PC-3 (cell line): Measurements from ENCODE around the gene ZNF182. TPM values are rescaled to one million over a fixed set of nuclear protein-coding genes. Genes with fewer than 3 reads are reported as not detected.
"Not testable (repeated sequence)": the region's sequence is repeated elsewhere in the genome, so short reads cannot be mapped to it uniquely, and the experiment has no call there.

Source experiments
- ATAC-seq: fragments of 200-7000 bp; cut with Tn5 transposase; 2 replicates; pipeline ENCODE4 v1.9.1; 2020; ENCODE audit warnings: mild to moderate bottlenecking, moderate library complexity
- BruUV-seq: library from RNA; stranded (reverse); fragments of 400-500 nt; replicated peaks from 2 replicates; lab custom pipeline; 2021; lab: Mats Ljungman, UMichigan
- CTCF ChIA-PET: fragments of 300-600 bp; sonication (Branson Sonifier 250); formaldehyde crosslinking; loops from one replicate; lab custom pipeline; 2022; ENCODE audit warnings: antibody characterized with exemption; lab: Charles Lee
- POLR2A ChIA-PET: fragments of 300-600 bp; sonication (Branson Sonifier 250); formaldehyde crosslinking; loops from one replicate; lab custom pipeline; 2022; ENCODE audit warnings: antibody characterized with exemption; ENCODE audit not compliant: unreplicated experiment; lab: Charles Lee
- DNase-seq: peaks from one replicate; pipeline ENCODE4 v3.0.0-alpha.2; 2015
- H2AFZ ChIP-seq: fragments of 300-600 bp; sonication (generic); 2 replicates; pipeline ENCODE4 v1.6.0; 2016; ENCODE audit warnings: antibody characterized with exemption, low read length
- H3F3A ChIP-seq: fragments of 300-600 bp; sonication (generic); one replicate; pipeline ENCODE4 v1.6.0; 2017; ENCODE audit warnings: antibody characterized with exemption, low read length, control low read depth, mild to moderate bottlenecking; ENCODE audit not compliant: unreplicated experiment
- H3K27ac ChIP-seq: fragments of 300-600 bp; sonication (generic); 2 replicates; pipeline ENCODE4 v1.5.1; 2016; ENCODE audit warnings: mild to moderate bottlenecking, low read length
- H3K27me3 ChIP-seq: fragments of 300-600 bp; sonication (generic); 2 replicates; pipeline ENCODE4 v1.6.1; 2016; ENCODE audit warnings: low read length, mixed read lengths
- H3K36me3 ChIP-seq: fragments of 300-600 bp; sonication (generic); 2 replicates; pipeline ENCODE4 v1.6.1; 2016; ENCODE audit warnings: low read depth, mixed run types, low read length, mixed read lengths
- H3K4me1 ChIP-seq: fragments of 300-600 bp; sonication (generic); 2 replicates; pipeline ENCODE4 v1.5.1; 2016; ENCODE audit warnings: low read length; ENCODE audit not compliant: insufficient read depth
- H3K4me2 ChIP-seq: fragments of 300-600 bp; sonication (generic); 2 replicates; pipeline ENCODE4 v1.6.0; 2016; ENCODE audit warnings: low read length
- H3K4me3 ChIP-seq: fragments of 300-600 bp; sonication (generic); 2 replicates; pipeline ENCODE4 v1.5.1; 2016; ENCODE audit warnings: mild to moderate bottlenecking, low read length, mixed read lengths
- H3K79me2 ChIP-seq: fragments of 300-600 bp; sonication (generic); 2 replicates; pipeline ENCODE4 v1.6.1; 2017; ENCODE audit warnings: low read length, mixed read lengths
- H3K9ac ChIP-seq: fragments of 300-600 bp; sonication (generic); 2 replicates; pipeline ENCODE4 v1.6.0; 2016; ENCODE audit warnings: mild to moderate bottlenecking, low read length
- H3K9me2 ChIP-seq: fragments of 300-600 bp; sonication (generic); replicated peaks from 2 replicates; pipeline ENCODE4 v1.6.1; 2016; ENCODE audit warnings: mixed run types, low read length, mixed read lengths
- H3K9me3 ChIP-seq: fragments of 300-600 bp; sonication (generic); 2 replicates; pipeline ENCODE4 v1.6.1; 2016; ENCODE audit warnings: low read length, mixed read lengths
- H4K20me1 ChIP-seq: fragments of 300-600 bp; sonication (generic); 2 replicates; pipeline ENCODE4 v1.6.1; 2016; ENCODE audit warnings: low read length, mixed read lengths
- EZH2 ChIP-seq: fragments of 300-600 bp; sonication (generic); IDR thresholded peaks from one replicate; pipeline ENCODE4 v1.6.1; 2017; ENCODE audit warnings: antibody characterized with exemption, mild to moderate bottlenecking, low read length; ENCODE audit not compliant: unreplicated experiment
- EZH2phosphoT487 ChIP-seq: fragments of 300-600 bp; sonication (generic); IDR thresholded peaks from 2 replicates; pipeline ENCODE4 v1.6.1; 2018; ENCODE audit warnings: mild to moderate bottlenecking, antibody characterized with exemption, low read length, borderline replicate concordance
- intact Hi-C: fragments of 100-400 bp; cut with micrococcal nuclease; formaldehyde crosslinking; loops from 2 replicates; pipeline ENCODE4 v1.9.0; 2023
- total RNA-seq: library from RNA; depleted of rRNA; stranded (reverse); fragments of >200 nt; gene quantifications from 2 replicates; pipeline ENCODE4 v1.2.3, GENCODE V29; 2014
- TF ChIP-seq, protein P1 (sequence below): fragments of 300-600 bp; sonication (generic); conservative IDR thresholded peaks from 2 replicates; pipeline ENCODE4 v1.5.1; 2017; ENCODE audit warnings: antibody characterized with exemption, low read depth, mild to moderate bottlenecking, low read length

The ZNF182 gene
- total RNA-seq, 1 experiment from 2014 or later: 1.2 TPM

DNA sequence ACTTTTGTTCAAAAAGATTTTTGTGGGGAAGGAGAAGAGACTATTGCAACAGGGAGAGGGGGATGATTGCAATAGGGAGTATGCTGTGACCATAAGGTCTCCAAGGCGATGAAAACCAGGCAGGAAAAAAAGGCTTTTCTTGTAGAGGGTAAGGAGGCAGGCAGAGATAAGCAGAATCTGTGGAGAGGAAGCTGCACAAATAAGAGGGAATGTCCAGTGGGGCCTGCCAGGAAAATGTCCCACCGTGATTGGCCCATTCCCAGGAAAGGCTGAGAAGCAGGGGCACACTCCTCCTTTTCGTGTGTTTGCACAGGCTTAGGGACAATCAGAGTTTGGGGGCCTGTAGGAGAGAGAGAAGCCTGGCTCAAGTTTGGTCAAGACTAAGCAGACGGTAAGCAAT lies 32.1 kb upstream of the ZNF182 start:
- H3K4me3 ChIP-seq: no peak overlapping the region
- no peak overlapping the region for H3K4me2 ChIP-seq
- no peaks in the 10 kb centered on the region for H3K9me3 ChIP-seq
- ATAC-seq: no peak
- no peak for TF ChIP-seq EZH2phosphoT487
- TF ChIP-seq EZH2: no peak
- TF ChIP-seq, protein P1, sequence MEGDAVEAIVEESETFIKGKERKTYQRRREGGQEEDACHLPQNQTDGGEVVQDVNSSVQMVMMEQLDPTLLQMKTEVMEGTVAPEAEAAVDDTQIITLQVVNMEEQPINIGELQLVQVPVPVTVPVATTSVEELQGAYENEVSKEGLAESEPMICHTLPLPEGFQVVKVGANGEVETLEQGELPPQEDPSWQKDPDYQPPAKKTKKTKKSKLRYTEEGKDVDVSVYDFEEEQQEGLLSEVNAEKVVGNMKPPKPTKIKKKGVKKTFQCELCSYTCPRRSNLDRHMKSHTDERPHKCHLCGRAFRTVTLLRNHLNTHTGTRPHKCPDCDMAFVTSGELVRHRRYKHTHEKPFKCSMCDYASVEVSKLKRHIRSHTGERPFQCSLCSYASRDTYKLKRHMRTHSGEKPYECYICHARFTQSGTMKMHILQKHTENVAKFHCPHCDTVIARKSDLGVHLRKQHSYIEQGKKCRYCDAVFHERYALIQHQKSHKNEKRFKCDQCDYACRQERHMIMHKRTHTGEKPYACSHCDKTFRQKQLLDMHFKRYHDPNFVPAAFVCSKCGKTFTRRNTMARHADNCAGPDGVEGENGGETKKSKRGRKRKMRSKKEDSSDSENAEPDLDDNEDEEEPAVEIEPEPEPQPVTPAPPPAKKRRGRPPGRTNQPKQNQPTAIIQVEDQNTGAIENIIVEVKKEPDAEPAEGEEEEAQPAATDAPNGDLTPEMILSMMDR: no peak
- no peak overlapping the region for H2AFZ ChIP-seq
- no peaks in the 10 kb centered on the region for H3K9me2 ChIP-seq
- H3K36me3 ChIP-seq: no peaks in the 10 kb centered on the region
- no peaks in the 10 kb centered on the region for H3F3A ChIP-seq
- BruUV-seq: no TSS peak
- H3K27ac ChIP-seq: no peak overlapping the region
- intact Hi-C loops: no loop called here
- H3K4me1 ChIP-seq: no peaks in the 10 kb centered on the region
- H3K9ac ChIP-seq: no peak overlapping the region
- ChIA-PET POLR2A (no interaction called here), CTCF (no interaction called here)
- H4K20me1 ChIP-seq: no peaks in the 10 kb centered on the region
- DNase-seq: no peak
- H3K79me2 ChIP-seq: no peaks in the 10 kb centered on the region
- no peaks in the 10 kb centered on the region for H3K27me3 ChIP-seq

DNA sequence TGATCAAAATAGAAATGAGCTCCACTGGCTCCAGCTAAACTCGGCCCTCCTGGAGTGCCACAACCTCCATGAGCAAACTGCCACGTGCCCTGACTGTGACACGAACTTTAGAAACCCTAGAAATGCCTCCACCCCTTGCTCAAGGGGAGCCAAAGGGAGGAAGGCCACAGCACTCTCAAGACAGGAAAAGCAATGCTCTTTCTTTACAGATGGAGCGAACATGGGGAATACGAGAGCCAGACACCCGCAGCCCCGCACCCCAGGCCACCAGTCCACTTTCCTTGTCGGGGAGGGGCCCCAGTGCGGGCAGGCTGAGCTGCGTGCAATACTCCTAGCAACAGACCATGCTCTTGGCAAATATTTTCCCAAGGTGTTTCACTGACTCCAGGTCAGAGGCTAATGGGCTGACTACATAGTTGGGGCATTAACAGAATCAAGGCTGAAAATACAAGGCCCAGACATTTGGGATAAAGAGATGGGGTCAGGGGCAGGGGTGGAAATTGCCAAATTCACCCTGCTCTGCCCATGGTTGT lies 26.9 kb upstream of the ZNF182 start:
- H3K9ac ChIP-seq, H2AFZ ChIP-seq, POLR2A ChIA-PET, BruUV-seq, H3K27ac ChIP-seq, H3F3A ChIP-seq, H3K4me3 ChIP-seq, H3K9me3 ChIP-seq, H3K4me1 ChIP-seq, ATAC-seq, H3K4me2 ChIP-seq, H3K9me2 ChIP-seq, CTCF ChIA-PET, intact Hi-C loops, H3K27me3 ChIP-seq, H3K79me2 ChIP-seq, H3K36me3 ChIP-seq, H4K20me1 ChIP-seq, DNase-seq: not testable (repeated sequence)

DNA sequence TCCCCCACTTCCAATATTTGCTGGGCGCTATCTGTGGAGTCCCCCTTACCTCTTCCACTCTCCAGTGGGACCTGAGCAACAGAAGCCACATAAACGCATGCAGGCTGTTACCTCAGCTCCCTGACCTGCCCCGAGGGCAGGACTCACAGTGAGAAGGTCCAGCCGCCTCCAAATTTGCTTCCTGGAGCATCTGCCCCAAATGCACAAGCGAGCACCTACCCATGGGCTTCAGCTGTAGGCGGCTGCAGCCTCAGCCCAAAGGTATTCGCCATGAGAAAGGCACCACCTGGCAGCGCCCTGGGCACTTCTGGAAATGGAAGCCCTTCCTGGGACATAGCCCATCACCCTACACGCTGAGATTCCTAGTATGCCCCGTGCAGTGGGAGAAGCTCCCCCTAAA lies 26.4 kb upstream of the ZNF182 start:
- Histone ChIP-seq H3K9me2 (no peaks in the 10 kb centered on the region), H3K4me2 (no peak overlapping the region), H2AFZ (no peak overlapping the region), H4K20me1 (no peaks in the 10 kb centered on the region), H3K9ac (no peak overlapping the region), H3K4me3 (no peak overlapping the region), H3K4me1 (no peaks in the 10 kb centered on the region), H3K27me3 (no peaks in the 10 kb centered on the region), H3K79me2 (no peaks in the 10 kb centered on the region), H3K9me3 (no peaks in the 10 kb centered on the region), H3K36me3 (no peaks in the 10 kb centered on the region), H3F3A (no peaks in the 10 kb centered on the region), H3K27ac (no peak overlapping the region)
- CTCF ChIA-PET: no interaction called here
- no peak for DNase-seq
- TF ChIP-seq EZH2phosphoT487: no peak
- no peak for TF ChIP-seq EZH2
- TF ChIP-seq, protein P1: no peak
- no peak for ATAC-seq
- intact Hi-C loops: no loop called here
- no TSS peak for BruUV-seq
- POLR2A ChIA-PET: no interaction called here
